Sigmoid colon (tissue), 4 donors: ENCODE measurements around the gene GLIS2.

Experiments used
- EP300 ChIP-seq, 4 donors: sonication (generic); formaldehyde crosslinking; IDR thresholded peaks; one replicate each; pipeline ENCODE4 v1.6.1; 2017; ENCODE audit warnings: antibody characterized with exemption in 4 of 4
- POLR2A ChIP-seq, 2 donors: fragments of 450-650 bp; IDR thresholded peaks; one replicate each; pipeline ENCODE4 v1.6.1; 2016; ENCODE audit warnings: antibody characterized with exemption in 2 of 2, mild to moderate bottlenecking in 2 of 2, moderate library complexity in 2 of 2
- POLR2AphosphoS5 ChIP-seq, 4 donors: sonication (generic); formaldehyde crosslinking; IDR thresholded peaks; one replicate each; pipeline ENCODE4 v1.6.1; 2017; ENCODE audit warnings: antibody characterized with exemption in 4 of 4
- TF ChIP-seq, protein P1 (sequence below), 4 experiments: fragments of 450-650 bp in 3 of 4; fragments of 200-600 bp in 1 of 4; IDR thresholded peaks; one replicate each; pipeline ENCODE4 v1.5.1; 2016 to 2019; ENCODE audit warnings: antibody characterized with exemption in 4 of 4, mild to moderate bottlenecking in 3 of 4, moderate library complexity in 2 of 4

DNA sequence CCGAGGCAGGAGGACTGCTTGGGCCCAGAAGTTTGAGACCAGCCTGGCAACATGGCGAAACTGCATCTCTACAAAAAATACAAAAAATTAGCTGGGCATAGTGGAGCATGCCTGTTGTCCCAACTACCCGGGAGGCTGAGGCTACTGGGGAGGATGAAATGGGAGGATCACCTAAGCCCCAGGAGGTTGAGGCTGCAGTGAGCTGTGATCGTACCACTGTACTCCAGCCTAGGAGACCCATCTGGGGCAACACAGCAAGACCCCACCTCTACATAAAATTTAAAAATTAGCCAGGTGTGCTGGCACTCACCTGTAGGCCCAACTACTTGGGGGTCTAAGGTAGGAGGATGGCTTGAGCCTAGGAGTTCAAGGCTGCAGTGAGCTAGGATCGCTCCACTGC is 33.5 kb downstream of the GLIS2 start:
- TF ChIP-seq, protein P1, sequence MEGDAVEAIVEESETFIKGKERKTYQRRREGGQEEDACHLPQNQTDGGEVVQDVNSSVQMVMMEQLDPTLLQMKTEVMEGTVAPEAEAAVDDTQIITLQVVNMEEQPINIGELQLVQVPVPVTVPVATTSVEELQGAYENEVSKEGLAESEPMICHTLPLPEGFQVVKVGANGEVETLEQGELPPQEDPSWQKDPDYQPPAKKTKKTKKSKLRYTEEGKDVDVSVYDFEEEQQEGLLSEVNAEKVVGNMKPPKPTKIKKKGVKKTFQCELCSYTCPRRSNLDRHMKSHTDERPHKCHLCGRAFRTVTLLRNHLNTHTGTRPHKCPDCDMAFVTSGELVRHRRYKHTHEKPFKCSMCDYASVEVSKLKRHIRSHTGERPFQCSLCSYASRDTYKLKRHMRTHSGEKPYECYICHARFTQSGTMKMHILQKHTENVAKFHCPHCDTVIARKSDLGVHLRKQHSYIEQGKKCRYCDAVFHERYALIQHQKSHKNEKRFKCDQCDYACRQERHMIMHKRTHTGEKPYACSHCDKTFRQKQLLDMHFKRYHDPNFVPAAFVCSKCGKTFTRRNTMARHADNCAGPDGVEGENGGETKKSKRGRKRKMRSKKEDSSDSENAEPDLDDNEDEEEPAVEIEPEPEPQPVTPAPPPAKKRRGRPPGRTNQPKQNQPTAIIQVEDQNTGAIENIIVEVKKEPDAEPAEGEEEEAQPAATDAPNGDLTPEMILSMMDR (IDR thresholded peaks at IDR 0.05), result no peak
- TF ChIP-seq POLR2AphosphoS5 (IDR thresholded peaks at IDR 0.05) (no peak), POLR2A (IDR thresholded peaks at IDR 0.05) (no peak), EP300 (IDR thresholded peaks at IDR 0.05) (no peak)
